Mucosa of gallbladder (tissue), 1 donor: ENCODE measurements around the gene ERGIC3. TPM values are rescaled to one million over a fixed set of nuclear protein-coding genes. Genes with fewer than 3 reads are reported as not detected.
A peak's percentile ranks its signal among the peaks of the same experiment; 100 is the strongest.

Source experiments
- DNase-seq: peaks from one replicate; pipeline ENCODE4 v3.0.0-alpha.2; 2020; ENCODE audit warnings: low spot score
- total RNA-seq: library from RNA; stranded (reverse); gene quantifications from one replicate; pipeline ENCODE4 v1.2.1, GENCODE V29; 2021
- donor health status: DM: no; HTN: no; CAD: no.

The ERGIC3 gene
- total RNA-seq, result 319 TPM

- DNase-seq, result peak; percentile 97
These were observed at the start of gene ERGIC3 for GRCh38 chr20:35541783-35542662. Gene ERGIC3 (plus strand): TSS chr20:35542078. CDS start chr20:35542098, 20 bp downstream.

DNA sequence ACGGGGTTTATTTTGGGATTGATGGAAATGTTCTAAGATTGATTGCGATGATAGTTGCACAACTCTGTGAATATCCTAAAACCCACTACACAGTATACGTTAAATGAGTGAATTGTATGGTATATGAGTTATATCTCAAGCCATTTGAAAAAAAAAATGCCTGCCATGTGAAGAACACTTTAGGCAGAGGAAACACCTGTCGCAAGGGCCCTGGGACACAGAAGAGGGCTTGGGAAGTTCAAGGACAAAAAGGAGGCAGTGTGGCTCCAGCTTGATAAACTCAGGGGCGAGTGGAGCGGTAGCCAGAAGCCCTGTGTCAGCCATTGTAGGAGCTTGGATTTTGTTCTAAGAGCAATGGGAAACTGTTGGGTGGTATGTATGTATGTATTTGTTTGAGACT is 49.5 kb upstream of the ERGIC3 start:
- no peak for DNase-seq

DNA sequence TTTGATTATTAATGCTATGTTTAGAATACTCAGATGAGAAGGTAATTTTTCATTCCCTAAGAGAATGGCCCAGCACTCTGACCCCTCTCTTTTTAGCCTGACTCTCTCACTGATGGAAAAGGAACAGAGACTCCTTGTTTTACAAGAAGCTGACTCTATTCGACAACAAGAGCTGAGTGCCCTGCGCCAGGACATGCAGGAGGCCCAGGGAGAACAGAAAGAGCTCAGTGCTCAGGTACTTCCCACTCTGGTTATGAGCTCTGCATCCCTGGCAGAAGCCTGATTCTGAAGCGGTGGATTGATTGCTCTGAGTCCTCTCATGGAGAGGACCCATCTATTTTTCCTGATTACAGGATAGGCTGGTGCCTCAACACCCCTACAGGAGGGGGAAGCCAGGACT is 45.4 kb upstream of the ERGIC3 start:
- no peak for DNase-seq

DNA sequence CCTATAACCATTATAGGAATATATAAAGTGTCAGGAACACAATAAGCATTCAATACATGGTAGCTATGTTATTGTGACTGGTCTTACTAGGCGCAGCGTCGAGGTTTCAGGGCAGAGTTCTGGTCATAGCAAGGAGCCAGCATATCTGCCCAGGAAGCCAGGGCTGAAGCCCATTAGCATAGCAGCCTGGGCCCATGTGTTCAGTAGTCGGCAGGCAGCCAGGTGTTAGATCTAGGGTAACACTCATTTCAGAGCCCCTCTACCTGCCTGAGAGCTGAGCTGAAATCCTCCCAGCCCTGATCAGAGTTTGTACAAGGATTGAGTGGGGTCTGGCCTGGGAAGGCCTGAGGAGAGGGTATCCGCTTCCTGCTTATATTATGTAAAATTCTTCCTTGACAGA is 44.6 kb upstream of the ERGIC3 start:
- DNase-seq, result no peak

DNA sequence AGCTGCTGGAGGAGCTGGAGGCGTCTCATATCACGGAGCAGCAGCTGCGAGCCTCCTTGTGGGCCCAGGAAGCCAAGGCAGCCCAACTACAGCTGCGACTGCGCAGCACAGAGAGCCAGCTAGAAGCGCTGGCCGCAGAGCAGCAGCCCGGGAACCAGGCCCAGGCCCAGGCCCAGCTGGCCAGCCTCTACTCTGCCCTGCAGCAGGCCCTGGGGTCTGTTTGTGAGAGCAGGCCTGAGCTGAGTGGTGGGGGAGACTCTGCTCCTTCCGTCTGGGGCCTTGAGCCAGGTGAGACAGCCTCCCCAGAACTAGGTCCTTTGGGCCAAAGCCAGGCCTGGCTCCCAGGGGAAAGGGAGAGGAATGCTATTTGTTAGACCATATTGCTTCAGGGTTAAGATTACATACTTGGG is 44.1 kb upstream of the ERGIC3 start:
- peak; percentile 59 for DNase-seq

- no peak for DNase-seq
These were observed 42.6 kb upstream of the ERGIC3 start for GRCh38 chr20:35499271-35499670.

GRCh38 chr20:35502352-35502751 is 39.5 kb upstream of the ERGIC3 start:
- DNase-seq, result no peak

DNA sequence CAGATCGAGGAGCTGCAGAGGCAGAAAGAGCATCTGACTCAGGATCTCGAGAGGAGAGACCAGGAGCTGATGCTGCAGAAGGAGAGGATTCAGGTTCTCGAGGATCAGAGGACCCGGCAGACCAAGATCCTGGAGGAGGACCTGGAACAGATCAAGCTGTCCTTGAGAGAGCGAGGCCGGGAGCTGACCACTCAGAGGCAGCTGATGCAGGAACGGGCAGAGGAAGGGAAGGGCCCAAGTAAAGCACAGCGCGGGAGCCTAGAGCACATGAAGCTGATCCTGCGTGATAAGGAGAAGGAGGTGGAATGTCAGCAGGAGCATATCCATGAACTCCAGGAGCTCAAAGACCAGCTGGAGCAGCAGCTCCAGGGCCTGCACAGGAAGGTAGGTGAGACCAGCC is 38.6 kb upstream of the ERGIC3 start:
- no peak for DNase-seq

- peak; percentile 13 for DNase-seq
These were observed 37.9 kb upstream of the ERGIC3 start for GRCh38 chr20:35503841-35504561.

GRCh38 chr20:35504751-35505150 is 37.1 kb upstream of the ERGIC3 start:
- DNase-seq, result no peak

DNA sequence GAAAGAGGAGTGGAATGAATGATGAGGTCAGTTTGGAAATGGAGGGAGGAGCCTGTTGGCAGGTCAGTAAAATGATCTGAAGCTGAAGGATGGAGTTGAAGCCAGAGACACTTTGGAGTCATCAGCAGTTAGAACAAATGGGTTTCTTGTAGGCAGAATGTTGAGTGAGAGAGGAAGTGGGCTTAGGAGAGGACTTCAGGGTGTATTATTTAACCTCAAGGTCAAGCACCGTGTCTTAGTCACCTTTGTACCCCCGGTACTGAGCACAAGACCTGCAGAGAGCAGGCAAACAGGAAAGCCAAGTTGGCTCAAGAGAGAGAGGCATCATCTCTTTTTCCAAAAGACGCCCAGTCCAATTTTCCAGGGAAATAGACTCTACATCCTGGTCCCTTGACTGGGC is 35.7 kb upstream of the ERGIC3 start:
- DNase-seq, result no peak

DNA sequence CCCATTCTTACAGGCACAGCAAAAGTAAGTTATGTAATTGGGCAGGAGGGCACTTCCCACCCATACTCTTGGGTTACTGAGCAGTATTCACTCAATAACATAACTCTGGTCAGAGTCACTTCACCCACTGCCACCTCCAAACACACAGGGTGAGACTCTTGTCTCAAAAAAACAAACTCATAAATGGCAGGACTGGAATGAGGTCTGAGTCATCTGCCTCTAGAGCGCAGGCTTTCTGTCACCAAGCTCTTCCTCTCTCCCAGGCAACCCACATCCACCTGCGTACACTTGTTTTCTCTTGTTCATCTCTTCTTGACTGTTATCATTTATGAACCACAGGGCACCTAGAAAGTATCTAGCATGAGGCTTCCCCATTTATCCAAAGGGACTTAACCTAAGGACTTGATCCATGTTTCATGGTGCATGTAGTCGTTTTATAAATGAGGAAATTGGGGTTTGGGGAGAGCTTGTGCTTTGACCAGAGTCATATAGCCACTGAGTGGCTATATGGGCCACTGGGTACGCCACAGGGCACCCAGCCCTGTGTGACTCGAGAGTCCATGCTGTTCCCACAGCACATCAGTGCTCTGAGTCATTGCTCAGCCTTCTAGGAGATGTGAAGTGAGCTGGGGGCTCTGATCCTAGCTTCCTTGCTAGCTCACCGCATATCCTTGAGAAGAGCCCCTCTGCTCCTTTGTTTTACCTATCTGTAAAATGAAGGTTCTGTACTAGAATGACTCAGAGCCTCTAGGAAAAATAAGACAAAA is 34.8 kb upstream of the ERGIC3 start:
- DNase-seq, result no peak

DNA sequence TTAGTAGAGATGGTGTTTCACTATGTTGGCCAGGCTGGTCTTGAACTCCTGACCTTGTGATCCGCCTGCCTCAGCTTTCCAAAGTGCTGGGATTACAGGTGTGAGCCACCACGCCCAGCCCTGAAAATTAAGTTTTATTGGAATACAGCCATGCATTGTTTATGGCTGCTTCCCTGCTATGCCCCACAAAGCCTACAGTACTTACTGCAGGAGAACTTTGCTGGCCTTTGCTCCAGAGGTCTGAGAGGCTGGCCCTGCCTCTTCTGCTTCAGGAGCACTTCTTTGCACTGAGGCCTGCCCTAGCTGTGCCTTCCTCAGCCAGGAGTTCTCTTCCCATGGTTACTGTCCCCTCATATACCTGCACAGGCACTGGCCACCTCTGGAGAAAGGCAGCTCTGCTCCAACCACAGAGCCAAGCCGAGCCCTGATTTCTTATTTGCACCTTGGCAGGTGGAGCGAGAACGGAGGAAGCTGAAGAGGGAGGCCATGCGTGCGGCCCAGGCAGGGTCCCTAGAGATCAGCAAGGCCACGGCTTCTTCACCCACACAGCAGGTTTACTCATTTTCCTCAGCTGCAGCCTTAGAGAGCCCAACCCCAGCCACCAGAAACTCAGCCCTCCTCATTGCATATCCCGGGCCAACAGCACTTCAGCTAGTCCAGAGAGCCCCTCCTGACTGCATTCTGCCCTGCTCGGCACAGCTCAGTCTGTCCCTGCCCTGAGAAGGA is 33.2 kb upstream of the ERGIC3 start:
- DNase-seq, result no peak

- DNase-seq, result no peak
These were observed 30.7 kb upstream of the ERGIC3 start for GRCh38 chr20:35510951-35511735.

DNA sequence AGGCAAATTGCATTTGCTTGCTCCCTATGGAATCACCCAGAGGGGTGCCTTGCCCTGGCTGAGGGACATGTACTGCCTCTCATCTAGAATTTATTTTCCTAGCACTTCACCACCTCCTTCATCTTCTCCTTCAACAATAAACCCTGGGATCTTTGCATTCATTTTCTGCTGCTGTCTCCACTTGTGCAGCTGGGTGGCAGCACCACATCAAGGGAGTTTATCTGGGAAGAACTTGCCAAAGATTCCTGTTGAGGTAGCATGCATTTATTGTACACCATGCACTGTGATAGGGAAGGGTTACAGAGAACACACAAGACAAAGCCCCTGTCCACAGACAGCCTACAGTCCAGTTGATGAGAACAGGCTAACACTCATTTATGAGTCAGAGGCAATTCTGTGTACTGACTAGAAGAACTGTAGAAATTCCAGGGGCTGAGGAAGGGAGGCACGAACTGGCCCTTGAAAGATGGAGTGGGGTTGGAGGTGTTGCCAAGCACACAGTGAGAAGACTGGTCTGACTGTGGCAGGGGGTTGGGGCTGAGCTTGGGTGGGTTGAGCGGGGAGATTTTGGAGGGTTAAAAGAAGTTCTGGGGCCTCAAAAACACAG is 30.0 kb upstream of the ERGIC3 start:
- DNase-seq, result no peak

DNA sequence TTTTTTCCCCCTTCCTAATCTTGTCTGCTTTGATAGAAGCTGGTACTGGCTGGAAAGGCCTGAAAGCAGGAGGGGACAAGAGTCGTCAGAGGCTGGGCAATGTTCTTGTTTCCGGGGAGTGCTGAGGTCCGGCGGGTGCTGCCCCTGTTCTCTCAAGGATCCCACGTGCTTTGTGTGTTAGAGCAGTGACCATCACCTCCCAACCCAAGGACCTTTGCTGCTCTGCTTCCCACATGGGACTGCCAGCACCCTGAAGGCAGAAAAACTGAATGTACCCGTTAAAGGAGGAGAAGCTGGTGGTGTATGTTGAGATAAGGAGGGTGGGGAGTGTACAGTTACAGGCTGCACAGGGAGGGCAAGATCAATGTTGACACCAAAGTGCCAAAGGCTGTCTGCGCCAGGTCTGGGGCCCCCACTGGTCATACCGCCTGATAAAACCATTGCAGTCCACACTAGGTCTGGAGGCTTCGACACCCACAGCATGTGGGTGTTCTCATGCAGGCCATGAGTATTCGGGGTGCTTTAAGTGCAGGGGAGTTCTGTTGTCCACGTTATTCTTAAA is 27.4 kb upstream of the ERGIC3 start:
- DNase-seq, result no peak

GRCh38 chr20:35515341-35515740 is 26.5 kb upstream of the ERGIC3 start:
- DNase-seq, result no peak

DNA sequence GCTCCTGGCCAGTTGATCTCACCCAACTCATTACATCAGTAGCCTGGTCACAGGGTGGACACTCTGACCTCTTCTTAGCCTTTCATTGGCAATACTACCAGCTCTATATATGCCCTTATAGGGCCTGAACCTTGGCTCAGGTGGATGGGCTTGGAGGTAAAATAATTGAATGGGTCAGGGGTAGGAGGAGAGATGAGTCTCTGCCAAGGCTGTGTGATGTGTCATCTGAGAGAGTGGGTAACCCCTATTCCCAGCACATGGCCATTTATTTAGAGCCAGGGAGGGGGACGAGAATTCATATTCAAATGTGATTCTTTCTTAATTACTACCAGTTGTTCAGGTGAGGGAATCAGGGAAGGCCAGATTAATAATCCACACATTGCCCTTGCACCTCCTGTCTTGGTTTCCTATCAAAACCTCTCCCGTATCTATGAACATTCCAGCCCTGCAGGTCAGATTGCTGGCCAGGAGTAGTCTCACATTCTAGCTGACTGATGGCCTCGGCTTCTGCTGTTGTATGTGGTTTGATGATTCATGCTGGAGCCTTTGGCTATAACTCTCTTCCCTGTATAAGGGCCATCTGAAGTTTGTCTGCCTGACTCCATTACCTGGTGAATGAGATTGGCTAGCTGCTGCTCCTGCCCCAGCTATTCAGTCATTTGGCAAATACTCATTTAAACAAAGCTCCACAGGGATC is 25.8 kb upstream of the ERGIC3 start:
- DNase-seq, result no peak

DNA sequence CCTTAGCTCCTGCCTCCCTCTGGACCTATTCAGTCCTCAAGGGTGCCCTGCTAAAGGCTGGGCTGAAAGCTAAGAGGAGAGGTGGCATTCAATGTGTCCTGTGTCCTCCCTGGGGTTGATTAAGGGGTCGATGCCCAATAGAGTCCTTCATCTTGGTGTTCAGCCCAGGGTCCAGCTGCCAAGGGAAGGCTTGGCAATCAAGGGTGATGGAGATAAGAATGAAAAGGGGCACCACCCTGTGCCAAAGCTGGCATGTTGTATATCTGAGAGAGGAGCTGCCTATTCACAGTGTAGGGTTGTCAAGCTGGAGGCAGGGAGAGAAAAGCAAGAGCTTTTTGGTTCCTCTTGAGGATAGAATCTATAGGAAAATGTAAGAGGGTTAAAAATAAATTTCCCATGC is 24.8 kb upstream of the ERGIC3 start:
- no peak for DNase-seq
